Neural crest cell (in vitro differentiated cells): ENCODE data around the gene TSPAN31. TPM values are rescaled to one million over a fixed set of nuclear protein-coding genes. Genes with fewer than 3 reads are reported as not detected.
"Not testable (repeated sequence)": the region's sequence is repeated elsewhere in the genome, so short reads cannot be mapped to it uniquely, and the experiment has no call there.

Source experiments
- DNase-seq: peaks from one replicate; pipeline ENCODE4 v3.0.0; 2021; ENCODE audit warnings: low read depth, mixed read lengths, low spot score
- H3K27ac Mint-ChIP-seq: one replicate; pipeline ENCODE4 v1.8.0; 2021; ENCODE audit warnings: mild to moderate bottlenecking, mixed read lengths; ENCODE audit not compliant: unreplicated experiment
- H3K27me3 Mint-ChIP-seq: 2 replicates; pipeline ENCODE4 v1.8.0; 2021; ENCODE audit warnings: low read depth, mild to moderate bottlenecking, mixed read lengths
- H3K36me3 Mint-ChIP-seq: 2 replicates; pipeline ENCODE4 v1.8.0; 2021; ENCODE audit warnings: low read depth, mild to moderate bottlenecking, mixed read lengths
- H3K4me1 Mint-ChIP-seq: 2 replicates; pipeline ENCODE4 v1.8.0; 2021; ENCODE audit warnings: mixed read lengths
- H3K4me3 Mint-ChIP-seq: one replicate; pipeline ENCODE4 v1.8.0; 2021; ENCODE audit warnings: mild to moderate bottlenecking, mixed read lengths
- H3K9me3 Mint-ChIP-seq: 2 replicates; pipeline ENCODE4 v1.8.0; 2021; ENCODE audit warnings: mixed read lengths
- total RNA-seq: library from RNA; stranded (reverse); gene quantifications from 2 replicates; pipeline ENCODE4 v1.2.1, GENCODE V29; 2021
- TF ChIP-seq, protein P1 (sequence below): fragments of 200-600 bp; sonication (generic); conservative IDR thresholded peaks from 2 replicates; pipeline ENCODE4 v1.5.0; 2021; ENCODE audit warnings: antibody characterized with exemption, mild to moderate bottlenecking

The TSPAN31 gene
- total RNA-seq, 1 donor from 2014 or later: 26.9 TPM

DNA sequence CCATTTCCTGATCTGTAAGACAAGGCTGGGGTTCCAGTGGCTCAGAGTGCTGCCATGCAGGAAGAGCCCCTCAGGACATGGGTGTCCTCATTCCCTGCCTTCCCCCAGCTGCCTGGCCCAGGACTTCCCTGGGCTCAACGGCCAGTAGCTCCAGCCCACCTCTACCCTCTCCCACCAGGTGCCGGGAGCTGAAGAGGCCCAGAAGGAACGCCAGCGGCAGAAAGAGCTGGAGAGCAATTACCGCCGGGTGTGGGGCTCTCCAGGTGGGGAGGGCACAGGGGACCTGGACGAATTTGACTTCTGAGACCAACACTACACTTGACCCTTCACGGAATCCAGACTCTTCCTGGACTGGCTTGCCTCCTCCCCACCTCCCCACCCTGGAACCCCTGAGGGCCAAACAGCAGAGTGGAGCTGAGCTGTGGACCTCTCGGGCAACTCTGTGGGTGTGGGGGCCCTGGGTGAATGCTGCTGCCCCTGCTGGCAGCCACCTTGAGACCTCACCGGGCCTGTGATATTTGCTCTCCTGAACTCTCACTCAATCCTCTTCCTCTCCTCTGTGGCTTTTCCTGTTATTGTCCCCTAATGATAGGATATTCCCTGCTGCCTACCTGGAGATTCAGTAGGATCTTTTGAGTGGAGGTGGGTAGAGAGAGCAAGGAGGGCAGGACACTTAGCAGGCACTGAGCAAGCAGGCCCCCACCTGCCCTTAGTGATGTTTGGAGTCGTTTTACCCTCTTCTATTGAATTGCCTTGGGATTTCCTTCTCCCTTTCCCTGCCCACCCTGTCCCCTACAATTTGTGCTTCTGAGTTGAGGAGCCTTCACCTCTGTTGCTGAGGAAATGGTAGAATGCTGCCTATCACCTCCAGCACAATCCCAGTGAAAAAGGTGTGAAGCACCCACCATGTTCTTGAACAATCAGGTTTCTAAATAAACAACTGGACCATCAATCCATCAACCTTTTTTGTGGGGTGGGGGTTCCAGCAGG lies 23.9 kb upstream of the TSPAN31 start:
- peaks cover 12% of the 10 kb centered on the region for H3K36me3 Mint-ChIP-seq
- peaks cover 31% of the 10 kb centered on the region for H3K27me3 Mint-ChIP-seq
- peak overlapping the region; percentile 6 for H3K27ac Mint-ChIP-seq
- no peak overlapping the region for H3K4me3 Mint-ChIP-seq
- DNase-seq: no peak
- TF ChIP-seq, protein P1, sequence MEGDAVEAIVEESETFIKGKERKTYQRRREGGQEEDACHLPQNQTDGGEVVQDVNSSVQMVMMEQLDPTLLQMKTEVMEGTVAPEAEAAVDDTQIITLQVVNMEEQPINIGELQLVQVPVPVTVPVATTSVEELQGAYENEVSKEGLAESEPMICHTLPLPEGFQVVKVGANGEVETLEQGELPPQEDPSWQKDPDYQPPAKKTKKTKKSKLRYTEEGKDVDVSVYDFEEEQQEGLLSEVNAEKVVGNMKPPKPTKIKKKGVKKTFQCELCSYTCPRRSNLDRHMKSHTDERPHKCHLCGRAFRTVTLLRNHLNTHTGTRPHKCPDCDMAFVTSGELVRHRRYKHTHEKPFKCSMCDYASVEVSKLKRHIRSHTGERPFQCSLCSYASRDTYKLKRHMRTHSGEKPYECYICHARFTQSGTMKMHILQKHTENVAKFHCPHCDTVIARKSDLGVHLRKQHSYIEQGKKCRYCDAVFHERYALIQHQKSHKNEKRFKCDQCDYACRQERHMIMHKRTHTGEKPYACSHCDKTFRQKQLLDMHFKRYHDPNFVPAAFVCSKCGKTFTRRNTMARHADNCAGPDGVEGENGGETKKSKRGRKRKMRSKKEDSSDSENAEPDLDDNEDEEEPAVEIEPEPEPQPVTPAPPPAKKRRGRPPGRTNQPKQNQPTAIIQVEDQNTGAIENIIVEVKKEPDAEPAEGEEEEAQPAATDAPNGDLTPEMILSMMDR: no peak
- peaks cover under 1% of the 10 kb centered on the region for H3K4me1 Mint-ChIP-seq
- H3K9me3 Mint-ChIP-seq: no peaks in the 10 kb centered on the region

DNA sequence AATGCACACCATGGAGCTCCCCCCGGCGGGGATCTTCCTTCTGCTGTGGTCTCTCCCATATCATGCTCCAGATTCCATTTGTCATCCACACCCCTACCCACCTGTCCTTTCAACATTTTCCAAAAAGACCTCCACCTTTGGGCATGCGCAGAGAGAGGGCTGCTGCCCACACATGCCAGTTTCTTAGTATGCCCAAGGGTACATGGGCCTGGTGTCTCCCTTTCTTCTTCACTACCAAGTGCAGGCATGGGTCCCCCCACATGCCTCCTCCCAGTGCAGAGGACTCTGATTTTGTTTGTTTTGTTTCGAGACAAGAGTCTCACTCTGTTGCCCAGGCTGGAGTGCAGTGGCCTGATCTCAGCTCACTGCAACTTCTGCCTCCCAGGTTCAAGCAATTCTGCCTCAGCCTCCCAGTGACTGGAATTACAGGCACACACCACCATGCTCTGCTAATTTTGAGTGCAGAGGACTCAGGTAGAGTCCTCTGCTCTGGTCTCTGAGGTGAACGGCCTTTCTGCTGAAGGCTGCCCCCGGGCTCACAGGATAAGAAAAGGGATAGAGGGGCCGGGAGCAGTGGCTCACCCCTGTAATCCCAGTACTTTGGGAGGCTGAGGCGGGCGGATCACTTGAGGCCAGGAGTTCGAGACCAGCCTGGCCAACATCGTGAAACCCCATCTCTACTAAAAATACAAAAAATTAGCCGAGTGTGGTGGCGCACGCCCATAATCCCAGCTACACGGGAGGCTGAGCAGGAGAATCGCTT lies 22.8 kb upstream of the TSPAN31 start:
- DNase-seq: not testable (repeated sequence)
- peaks cover 41% of the 10 kb centered on the region for H3K27me3 Mint-ChIP-seq

DNA sequence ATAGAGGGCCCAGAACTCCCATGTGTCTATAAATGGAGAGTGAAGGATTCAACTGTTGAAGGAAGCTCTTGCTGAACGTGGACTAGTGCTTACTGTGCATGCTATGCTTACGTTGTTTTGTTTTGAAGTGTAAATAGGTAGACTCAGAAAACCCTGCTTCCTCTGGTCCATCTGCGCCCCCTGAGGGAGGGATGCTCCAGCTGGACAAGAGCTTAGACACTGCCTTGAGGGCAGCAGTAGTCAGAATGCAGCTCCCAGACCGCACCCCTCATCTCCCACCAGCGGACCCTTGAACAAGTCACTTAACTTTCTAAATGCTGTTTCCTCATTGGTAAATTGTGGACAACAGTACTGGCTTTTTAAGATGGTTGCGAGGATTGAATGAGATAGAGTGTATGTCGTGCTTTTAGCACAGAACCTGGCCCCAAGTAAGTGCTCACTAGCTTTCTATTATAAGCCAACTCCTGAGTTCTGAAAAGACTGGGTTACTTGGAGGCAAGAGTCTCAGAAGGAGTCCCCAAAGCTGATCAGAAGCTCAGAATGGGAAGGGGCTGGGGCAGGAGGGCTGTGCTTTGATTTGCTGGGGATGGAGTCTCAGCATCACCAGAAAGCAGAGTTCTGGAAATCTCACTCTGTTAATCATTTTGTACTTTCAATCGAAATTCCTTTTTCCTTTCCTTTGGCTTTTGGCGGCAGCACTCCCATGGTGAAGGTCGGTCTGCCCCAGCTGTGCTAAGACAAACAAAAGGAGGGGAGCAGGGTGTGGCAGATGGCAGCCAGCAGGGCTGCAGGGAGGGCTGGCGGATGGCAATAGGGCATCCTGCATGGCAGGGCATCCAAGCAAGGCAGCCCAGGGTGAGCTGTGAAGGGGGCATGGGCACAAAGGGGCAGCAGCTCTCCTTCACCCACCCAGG lies 21.9 kb upstream of the TSPAN31 start:
- Mint-ChIP-seq H3K27me3 (peaks cover 50% of the 10 kb centered on the region), H3K4me1 (peaks cover 8% of the 10 kb centered on the region), H3K36me3 (peaks cover 10% of the 10 kb centered on the region), H3K27ac (no peak overlapping the region), H3K9me3 (no peaks in the 10 kb centered on the region), H3K4me3 (no peak overlapping the region)
- DNase-seq: no peak
- TF ChIP-seq, protein P1: no peak

More for the DNA sequence above, 22.8 kb upstream of the TSPAN31 start:
- H3K36me3 Mint-ChIP-seq: peaks cover 11% of the 10 kb centered on the region
- H3K4me1 Mint-ChIP-seq, H3K27ac Mint-ChIP-seq, H3K9me3 Mint-ChIP-seq, H3K4me3 Mint-ChIP-seq: not testable (repeated sequence)

DNA sequence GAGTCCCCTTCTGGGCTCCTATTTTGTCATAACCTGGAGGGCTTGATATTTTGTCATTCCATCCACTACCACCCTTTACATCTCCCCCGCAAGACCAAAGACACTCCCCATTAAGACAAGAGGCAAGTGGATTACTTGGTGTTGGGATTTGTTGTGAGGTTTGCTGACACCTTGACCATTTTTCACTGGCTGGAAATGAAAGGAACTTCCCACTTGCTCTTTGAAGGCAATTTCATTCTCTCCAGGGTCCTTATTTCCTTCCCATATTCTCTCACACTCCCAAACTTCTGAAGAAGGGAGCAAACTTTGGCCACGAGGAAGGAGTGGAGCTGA lies 21.2 kb upstream of the TSPAN31 start:
- no peak for DNase-seq
- Mint-ChIP-seq H3K4me1 (peaks cover 8% of the 10 kb centered on the region), H3K9me3 (no peaks in the 10 kb centered on the region), H3K36me3 (peaks cover 8% of the 10 kb centered on the region), H3K27ac (no peak overlapping the region), H3K4me3 (no peak overlapping the region), H3K27me3 (peaks cover 57% of the 10 kb centered on the region)
- TF ChIP-seq, protein P1: no peak

DNA sequence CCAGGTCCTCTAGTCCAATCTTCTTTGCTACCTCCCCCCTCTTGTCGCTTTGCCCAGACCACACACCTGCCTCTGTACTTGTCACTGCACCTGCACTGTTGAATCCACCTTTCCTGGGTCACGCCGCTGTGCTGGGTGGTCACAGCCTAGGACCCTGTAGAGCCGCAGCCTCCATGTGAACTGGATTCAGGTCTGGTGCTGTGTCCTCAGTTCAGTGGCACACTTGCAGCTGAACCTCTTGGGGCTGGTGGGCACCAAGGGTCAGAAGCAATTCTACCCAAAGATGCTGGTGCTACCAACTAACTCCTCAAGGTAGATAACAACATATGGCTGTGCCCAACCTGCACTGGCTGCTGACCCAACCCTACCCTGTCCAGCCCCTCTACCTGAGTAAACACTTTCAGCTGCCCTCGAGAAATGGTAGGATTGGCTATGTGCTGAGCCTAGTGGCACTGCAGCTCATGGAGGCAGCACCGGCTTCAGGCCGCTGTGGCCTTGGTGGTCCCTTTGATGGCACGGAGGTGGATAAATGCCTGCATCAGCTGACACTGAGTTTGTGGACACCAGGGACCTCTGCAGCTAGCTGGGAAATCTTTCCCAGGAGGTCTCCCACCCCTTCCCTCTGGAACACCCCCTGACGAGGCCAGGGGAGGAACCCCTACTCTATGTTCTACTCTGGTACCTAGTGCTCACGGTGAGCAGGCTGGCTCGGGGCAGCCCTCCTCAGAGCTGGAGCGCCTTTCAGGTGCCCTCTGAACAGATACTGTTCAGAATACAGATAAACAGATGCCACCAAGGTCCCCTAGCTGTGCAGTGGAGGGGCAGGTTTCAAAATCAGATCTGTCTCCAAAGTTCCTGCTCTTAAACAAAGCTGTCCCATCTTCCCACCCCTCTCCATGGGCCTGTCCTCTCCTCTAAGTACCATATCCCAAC lies 20.6 kb upstream of the TSPAN31 start:
- no peak for DNase-seq
- Mint-ChIP-seq H3K27ac (no peak overlapping the region), H3K36me3 (peaks cover 8% of the 10 kb centered on the region), H3K4me3 (peak overlapping the region; percentile 70), H3K27me3 (peaks cover 63% of the 10 kb centered on the region), H3K9me3 (no peaks in the 10 kb centered on the region), H3K4me1 (peaks cover 8% of the 10 kb centered on the region)
- TF ChIP-seq, protein P1: no peak
